Measurements from ENCODE around the gene IGFBP4.

The IGFBP4 gene

DNA sequence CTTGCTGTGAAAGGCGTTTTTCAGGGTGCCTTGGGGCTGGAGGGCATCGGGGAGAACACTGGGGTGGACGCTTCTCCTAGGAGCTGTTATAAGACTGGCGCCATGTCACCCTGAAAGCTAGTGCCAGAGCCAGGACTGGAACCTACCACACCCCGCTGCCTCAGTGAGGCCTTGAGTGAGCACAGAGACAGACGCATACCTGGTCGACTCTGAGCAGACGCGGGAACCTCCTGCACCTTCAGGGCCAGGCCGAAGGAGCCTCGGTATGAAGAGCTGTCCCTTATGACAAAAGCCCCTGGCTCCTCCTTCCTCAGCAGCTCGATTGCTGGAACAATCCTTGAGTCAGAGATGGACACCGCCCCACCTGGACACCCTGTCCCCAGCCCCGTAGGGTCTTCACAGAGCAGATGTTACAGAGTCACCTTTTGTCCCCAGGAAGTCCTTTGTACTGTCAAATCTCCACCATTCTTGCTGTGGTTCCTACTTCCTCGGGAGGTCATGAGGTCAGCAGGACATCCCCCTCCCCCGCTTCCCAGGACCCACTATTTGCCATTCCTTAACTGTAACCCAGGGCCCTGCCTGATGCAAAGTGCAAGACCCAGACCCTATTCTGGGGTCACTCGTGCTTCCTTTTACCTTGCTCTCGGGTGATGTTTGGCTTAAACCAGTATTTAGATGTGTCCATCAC is 41.2 kb downstream of the IGFBP4 start:
- TF ChIP-seq, protein P1, sequence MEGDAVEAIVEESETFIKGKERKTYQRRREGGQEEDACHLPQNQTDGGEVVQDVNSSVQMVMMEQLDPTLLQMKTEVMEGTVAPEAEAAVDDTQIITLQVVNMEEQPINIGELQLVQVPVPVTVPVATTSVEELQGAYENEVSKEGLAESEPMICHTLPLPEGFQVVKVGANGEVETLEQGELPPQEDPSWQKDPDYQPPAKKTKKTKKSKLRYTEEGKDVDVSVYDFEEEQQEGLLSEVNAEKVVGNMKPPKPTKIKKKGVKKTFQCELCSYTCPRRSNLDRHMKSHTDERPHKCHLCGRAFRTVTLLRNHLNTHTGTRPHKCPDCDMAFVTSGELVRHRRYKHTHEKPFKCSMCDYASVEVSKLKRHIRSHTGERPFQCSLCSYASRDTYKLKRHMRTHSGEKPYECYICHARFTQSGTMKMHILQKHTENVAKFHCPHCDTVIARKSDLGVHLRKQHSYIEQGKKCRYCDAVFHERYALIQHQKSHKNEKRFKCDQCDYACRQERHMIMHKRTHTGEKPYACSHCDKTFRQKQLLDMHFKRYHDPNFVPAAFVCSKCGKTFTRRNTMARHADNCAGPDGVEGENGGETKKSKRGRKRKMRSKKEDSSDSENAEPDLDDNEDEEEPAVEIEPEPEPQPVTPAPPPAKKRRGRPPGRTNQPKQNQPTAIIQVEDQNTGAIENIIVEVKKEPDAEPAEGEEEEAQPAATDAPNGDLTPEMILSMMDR (IDR thresholded peaks at IDR 0.05; ENCODE audit: control insufficient read depth, extremely low read depth, insufficient read depth): no peak
- no peak for DNase-seq (ENCODE audit: low read depth)
- H3K4me3 ChIP-seq (ENCODE audit: low read depth, low read length): no peak overlapping the region

DNA sequence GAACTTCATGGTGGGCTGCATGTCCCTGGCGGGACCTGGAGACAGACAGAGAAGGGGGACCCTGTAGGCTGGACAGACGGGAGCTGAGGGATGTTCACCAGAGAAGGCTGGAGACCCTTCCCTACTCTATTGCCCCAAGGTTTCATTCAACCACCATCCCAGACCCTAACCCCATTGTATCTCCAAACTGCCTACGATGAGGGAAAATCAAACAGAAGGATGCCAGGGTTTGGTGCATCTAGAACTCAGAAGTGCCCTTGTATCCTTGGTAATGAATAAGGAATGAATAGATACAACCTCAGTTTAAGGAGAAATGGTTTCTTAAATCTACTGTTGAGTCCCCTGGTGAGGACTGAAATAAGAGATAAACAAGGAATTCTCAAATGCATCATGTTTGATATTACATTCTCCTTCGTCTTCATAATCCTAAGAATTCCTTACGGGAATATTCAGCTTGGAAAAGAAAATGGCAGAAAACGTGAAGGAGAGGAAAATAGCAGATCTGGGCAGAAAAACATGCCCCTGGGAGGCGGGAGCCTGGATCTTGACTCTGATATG is 41.8 kb downstream of the IGFBP4 start:
- no peak overlapping the region for H3K4me3 ChIP-seq (ENCODE audit: low read depth, low read length)
- TF ChIP-seq, protein P1 (IDR thresholded peaks at IDR 0.05; ENCODE audit: control insufficient read depth, extremely low read depth, insufficient read depth): no peak
- no peak for DNase-seq (ENCODE audit: low read depth)

DNA sequence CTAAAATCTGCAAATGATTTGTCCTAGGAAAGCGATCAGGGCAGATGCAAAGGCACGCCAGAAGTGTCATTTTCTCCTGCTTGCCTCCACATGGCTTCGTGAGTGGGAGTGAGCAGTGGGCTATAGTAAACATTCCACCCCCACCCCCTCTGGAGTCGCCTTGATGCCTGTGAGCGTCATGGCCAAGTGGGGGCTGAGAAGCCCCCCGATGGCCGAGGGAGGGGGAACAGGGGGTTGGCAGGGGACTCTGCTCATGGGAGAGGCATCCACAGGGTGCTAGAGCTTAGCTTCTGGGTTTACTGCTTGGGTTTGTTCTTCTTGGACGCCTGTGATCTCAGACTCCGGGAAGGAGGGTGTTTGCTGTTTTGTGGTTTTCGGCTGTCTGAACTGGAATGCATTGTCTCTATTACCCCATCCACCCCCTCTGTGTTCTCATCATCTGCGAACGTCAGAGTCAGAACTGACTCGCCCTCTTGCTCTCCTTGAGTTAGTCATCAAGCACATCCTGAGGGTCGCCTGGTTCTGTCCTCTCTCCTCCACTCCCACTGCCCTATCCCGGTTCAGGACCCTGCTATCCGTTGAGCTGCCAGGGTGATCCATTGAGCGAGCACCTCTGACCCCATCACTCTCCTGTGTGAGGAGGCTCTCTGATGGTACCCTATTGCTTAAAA is 42.7 kb downstream of the IGFBP4 start:
- no peak for DNase-seq (ENCODE audit: low read depth)
- H3K4me3 ChIP-seq (ENCODE audit: low read depth, low read length): no peak overlapping the region
- TF ChIP-seq, protein P1 (IDR thresholded peaks at IDR 0.05; ENCODE audit: control insufficient read depth, extremely low read depth, insufficient read depth): no peak

DNA sequence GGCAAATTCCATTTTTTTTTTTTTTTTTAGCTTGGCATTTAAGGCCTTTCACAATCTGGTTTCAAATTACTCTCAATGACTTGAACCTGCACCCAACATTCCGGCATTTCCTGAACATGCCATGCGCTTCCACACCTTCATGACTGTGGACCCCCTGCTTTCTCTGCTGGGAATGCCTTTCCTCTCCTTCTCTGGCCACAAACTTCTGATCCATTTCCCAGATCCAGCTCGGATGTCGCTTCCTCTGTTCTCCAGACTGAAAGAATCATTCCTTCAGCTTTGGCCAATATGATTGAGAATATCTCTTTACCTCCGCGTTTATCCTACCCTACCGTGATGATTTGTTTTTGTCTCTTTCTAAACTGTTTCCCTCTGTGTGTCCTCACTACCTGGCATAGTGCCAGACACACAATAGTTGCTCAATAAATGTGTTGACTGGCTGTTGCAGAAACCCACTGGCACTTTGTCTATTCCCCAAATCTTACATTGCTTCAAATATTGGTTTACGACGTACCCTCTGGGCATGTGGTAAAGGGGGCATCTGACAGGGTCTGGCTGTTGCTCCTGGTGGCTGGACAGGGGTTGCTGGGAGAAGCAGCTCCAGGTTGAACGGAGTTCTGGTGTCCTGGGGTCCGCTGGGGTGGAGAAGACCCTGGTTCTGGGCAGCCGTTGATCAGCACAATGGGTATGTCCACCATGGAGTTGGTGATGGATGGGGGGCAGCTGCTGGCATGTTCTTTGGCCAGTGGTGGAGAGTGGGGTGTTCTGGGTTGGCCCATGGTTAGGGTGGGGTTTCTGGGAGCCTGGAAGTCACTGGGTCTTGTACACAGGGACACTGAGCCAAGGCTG is 43.5 kb downstream of the IGFBP4 start:
- no peak overlapping the region for H3K4me3 ChIP-seq (ENCODE audit: low read depth, low read length)
- DNase-seq (ENCODE audit: low read depth): no peak
- TF ChIP-seq, protein P1 (IDR thresholded peaks at IDR 0.05; ENCODE audit: control insufficient read depth, extremely low read depth, insufficient read depth): no peak

DNA sequence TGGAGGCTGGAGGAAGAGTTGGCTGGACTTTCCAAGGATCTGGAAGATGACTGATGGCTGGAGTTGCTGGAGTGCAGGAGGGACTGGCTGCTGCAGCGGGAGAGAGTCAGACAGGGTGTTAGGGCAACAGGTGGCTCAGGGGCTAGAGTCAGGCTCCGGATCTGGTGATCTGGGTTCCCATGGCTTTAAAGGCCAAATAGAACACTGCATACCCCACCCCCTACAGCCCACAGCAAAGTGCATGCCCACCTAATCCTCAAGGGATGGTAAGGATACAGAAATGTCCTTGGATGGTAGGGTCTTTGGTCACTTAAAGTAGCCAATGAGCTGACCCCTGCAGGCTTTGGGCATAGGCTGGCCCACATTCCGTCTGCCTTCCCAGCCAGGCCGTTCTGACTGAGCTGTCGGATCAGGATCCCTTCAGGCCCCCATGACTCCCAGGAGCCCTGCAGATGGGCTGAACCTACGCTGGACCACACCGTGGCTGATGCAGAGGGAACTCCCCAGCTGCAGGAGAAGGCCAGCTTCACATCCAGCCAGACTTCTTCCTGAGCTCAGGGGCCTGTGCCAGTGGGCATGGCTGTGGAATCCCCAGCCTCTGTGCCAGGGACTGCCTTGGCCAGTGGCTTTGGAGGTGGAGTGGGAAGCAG is 44.2 kb downstream of the IGFBP4 start:
- TF ChIP-seq, protein P1 (IDR thresholded peaks at IDR 0.05; ENCODE audit: control insufficient read depth, extremely low read depth, insufficient read depth): no peak
- no peak overlapping the region for H3K4me3 ChIP-seq (ENCODE audit: low read depth, low read length)
- DNase-seq (ENCODE audit: low read depth): no peak

DNA sequence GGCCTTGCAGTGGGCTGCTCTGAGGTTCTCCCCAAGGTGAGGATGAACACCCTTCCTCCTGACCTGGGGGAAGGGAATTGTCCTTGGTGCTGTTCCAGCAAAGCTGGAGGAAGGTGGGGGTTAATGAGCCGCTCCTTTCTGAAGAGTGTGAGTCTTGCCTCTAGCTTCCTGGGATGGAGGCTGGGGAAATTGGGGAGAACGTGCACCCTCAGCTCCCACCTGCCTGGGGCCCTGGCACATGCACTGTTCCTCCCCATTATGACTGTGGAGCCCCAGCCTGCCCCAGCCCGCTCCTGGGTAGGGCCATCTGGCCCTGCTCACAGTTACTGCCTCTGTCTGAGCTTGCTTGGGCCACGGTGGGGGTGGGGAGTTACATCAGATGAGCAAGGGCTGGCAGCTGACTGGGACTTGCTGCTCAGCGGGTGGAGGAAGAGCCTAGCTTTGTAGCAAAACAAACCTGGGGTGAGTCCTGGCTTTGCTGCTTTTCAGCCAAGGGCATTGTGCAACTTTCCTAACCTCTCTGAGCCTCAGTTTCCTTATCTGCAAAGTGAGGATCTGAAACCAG is 47.1 kb downstream of the IGFBP4 start:
- no peak for DNase-seq (ENCODE audit: low read depth)
- H3K4me3 ChIP-seq (ENCODE audit: low read depth, low read length): no peak overlapping the region
- TF ChIP-seq, protein P1 (IDR thresholded peaks at IDR 0.05; ENCODE audit: control insufficient read depth, extremely low read depth, insufficient read depth): no peak

Data from LNCaP clone FGC (cell line).